OCI-LY1 (cell line): ENCODE measurements around the gene ZFYVE26.

ENCODE experiments used
- H2AFZ ChIP-seq: fragments of 200-600 bp; sonication (generic), shearing (Covaris generic); 2 replicates; pipeline ENCODE4 v1.6.0; 2014; ENCODE audit warnings: antibody characterized with exemption, mild to moderate bottlenecking, low read length
- H3F3A ChIP-seq: fragments of 200-600 bp; sonication (generic), shearing (Covaris generic); 2 replicates; pipeline ENCODE4 v1.6.0; 2014; ENCODE audit warnings: mild to moderate bottlenecking, antibody characterized with exemption, low read length, moderate library complexity; ENCODE audit not compliant: insufficient read depth
- H3K27ac ChIP-seq: fragments of 200-600 bp; sonication (generic); 2 replicates; pipeline ENCODE4 v1.5.1; 2014; ENCODE audit warnings: low read length, mixed run types, mild to moderate bottlenecking, low read depth; ENCODE audit not compliant: poor library complexity, severe bottlenecking
- H3K27me3 ChIP-seq: fragments of 200-600 bp; sonication (generic); 2 replicates; pipeline ENCODE4 v1.6.0; 2014; ENCODE audit warnings: antibody characterized with exemption, mild to moderate bottlenecking, low read length, moderate library complexity; ENCODE audit not compliant: insufficient read depth
- H3K36me3 ChIP-seq: fragments of 200-600 bp; sonication (generic); 2 replicates; pipeline ENCODE4 v1.6.1; 2014; ENCODE audit warnings: mild to moderate bottlenecking, antibody characterized with exemption, low read length, moderate library complexity, mixed read lengths; ENCODE audit not compliant: insufficient read depth
- H3K4me1 ChIP-seq: fragments of 200-600 bp; sonication (generic); 2 replicates; pipeline ENCODE4 v1.5.1; 2014; ENCODE audit warnings: mild to moderate bottlenecking, low read length, moderate library complexity; ENCODE audit not compliant: insufficient read depth, severe bottlenecking
- H3K4me2 ChIP-seq: fragments of 200-600 bp; sonication (generic), shearing (Covaris generic); 2 replicates; pipeline ENCODE4 v1.6.1; 2014; ENCODE audit warnings: low read length
- H3K4me3 ChIP-seq: fragments of 200-600 bp; sonication (generic); 2 replicates; pipeline ENCODE4 v1.5.1; 2014; ENCODE audit warnings: low read length, low read depth, mild to moderate bottlenecking, mixed read lengths; ENCODE audit not compliant: poor library complexity, severe bottlenecking
- H3K79me2 ChIP-seq: fragments of 200-600 bp; shearing (Covaris generic); 2 replicates; pipeline ENCODE4 v1.6.1; 2016; ENCODE audit warnings: mixed run types, low read length, mixed read lengths; ENCODE audit not compliant: insufficient read depth
- H3K9ac ChIP-seq: fragments of 200-600 bp; sonication (generic), shearing (Covaris generic); 2 replicates; pipeline ENCODE4 v1.6.1; 2014; ENCODE audit warnings: mild to moderate bottlenecking, low read length, mixed read lengths
- H3K9me2 ChIP-seq: fragments of 200-600 bp; sonication (generic), shearing (Covaris generic); 2 replicates; pipeline ENCODE4 v1.6.1; 2014; ENCODE audit warnings: low read depth, mild to moderate bottlenecking, low read length, mixed read lengths
- H3K9me3 ChIP-seq: fragments of 200-600 bp; shearing (Covaris generic); 2 replicates; pipeline ENCODE4 v1.6.1; 2014; ENCODE audit warnings: low read length, mixed read lengths
- H4K20me1 ChIP-seq: fragments of 200-600 bp; sonication (generic), shearing (Covaris generic); 2 replicates; pipeline ENCODE4 v1.6.0; 2016; ENCODE audit warnings: mild to moderate bottlenecking, low read length; ENCODE audit not compliant: insufficient read depth
- EZH2 ChIP-seq: fragments of 200-600 bp; sonication (generic), shearing (Covaris generic); IDR thresholded peaks from 2 replicates; pipeline ENCODE4 v1.8.0; 2017; ENCODE audit warnings: borderline replicate concordance, mixed run types, mild to moderate bottlenecking, antibody characterized with exemption, low read length, moderate library complexity, mixed read lengths
- TF ChIP-seq, protein P1 (sequence below): fragments of 200-600 bp; sonication (generic), shearing (Covaris generic); IDR thresholded peaks from 2 replicates; pipeline ENCODE4 v1.5.1; 2017; ENCODE audit warnings: mild to moderate bottlenecking, antibody characterized with exemption, low read length, moderate library complexity, mixed read lengths

Gene ZFYVE26

DNA sequence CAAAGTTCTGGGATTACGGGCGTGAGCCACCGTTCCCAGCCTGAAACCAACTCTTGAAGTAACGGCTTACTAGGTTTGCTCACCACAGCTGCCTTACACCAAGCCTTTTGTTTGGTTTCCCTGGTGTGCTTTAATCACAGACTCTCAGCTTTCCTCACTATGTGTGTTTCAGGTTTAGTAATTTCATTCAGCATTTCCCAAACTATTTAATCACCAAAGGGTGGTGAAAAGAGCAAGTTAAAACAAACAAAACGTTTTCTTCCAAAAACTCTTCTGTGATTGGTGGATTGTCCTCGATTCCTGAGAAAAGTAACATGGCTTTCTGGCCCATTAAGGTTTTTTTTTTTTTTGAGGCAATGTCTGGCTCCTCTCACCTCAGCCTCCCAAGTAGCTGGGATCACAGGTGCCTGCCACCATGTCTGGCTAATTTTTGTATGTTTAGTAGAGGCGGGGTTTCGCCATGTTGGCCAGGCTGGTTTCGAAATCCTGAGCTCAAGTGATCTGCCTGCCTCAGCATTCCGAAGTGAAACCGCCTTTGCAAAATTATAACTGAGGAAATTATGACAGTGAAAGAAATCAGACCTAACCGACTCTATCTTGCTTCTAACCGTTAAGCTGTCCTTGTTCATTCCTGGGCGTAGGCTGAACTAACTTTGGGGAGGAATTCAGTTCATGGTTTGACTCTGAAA lies 1.5 kb upstream of the ZFYVE26 start:
- Histone ChIP-seq H3K27me3 (no peaks in the 10 kb centered on the region), H3K27ac (peak overlapping the region; percentile 98), H3K79me2 (peaks cover 10% of the 10 kb centered on the region), H3K9me2 (no peaks in the 10 kb centered on the region), H3K36me3 (peaks cover 12% of the 10 kb centered on the region; the same call in 1 of the 2 replicates), H3K9ac (peak overlapping the region; percentile 85; the same call in 1 of the 2 replicates), H4K20me1 (no peaks in the 10 kb centered on the region), H3F3A (no peaks in the 10 kb centered on the region; the same call in 1 of the 2 replicates), H3K4me1 (peaks cover 45% of the 10 kb centered on the region), H2AFZ (no peak overlapping the region), H3K4me2 (no peak overlapping the region), H3K4me3 (peak overlapping the region; percentile 79), H3K9me3 (no peaks in the 10 kb centered on the region)
- TF ChIP-seq, protein P1, sequence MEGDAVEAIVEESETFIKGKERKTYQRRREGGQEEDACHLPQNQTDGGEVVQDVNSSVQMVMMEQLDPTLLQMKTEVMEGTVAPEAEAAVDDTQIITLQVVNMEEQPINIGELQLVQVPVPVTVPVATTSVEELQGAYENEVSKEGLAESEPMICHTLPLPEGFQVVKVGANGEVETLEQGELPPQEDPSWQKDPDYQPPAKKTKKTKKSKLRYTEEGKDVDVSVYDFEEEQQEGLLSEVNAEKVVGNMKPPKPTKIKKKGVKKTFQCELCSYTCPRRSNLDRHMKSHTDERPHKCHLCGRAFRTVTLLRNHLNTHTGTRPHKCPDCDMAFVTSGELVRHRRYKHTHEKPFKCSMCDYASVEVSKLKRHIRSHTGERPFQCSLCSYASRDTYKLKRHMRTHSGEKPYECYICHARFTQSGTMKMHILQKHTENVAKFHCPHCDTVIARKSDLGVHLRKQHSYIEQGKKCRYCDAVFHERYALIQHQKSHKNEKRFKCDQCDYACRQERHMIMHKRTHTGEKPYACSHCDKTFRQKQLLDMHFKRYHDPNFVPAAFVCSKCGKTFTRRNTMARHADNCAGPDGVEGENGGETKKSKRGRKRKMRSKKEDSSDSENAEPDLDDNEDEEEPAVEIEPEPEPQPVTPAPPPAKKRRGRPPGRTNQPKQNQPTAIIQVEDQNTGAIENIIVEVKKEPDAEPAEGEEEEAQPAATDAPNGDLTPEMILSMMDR = no peak

GRCh38 chr14:67815573-67816225 lies 691 bp downstream of the ZFYVE26 start:
- Histone ChIP-seq H3K36me3 (peaks cover 26% of the 10 kb centered on the region), H3F3A (no peaks in the 10 kb centered on the region; the same call in 1 of the 2 replicates), H3K9ac (peak overlapping the region; percentile 66), H3K4me3 (peak overlapping the region; percentile 79), H3K27me3 (no peaks in the 10 kb centered on the region), H2AFZ (no peak overlapping the region), H4K20me1 (no peaks in the 10 kb centered on the region), H3K27ac (no peak overlapping the region), H3K9me3 (no peaks in the 10 kb centered on the region), H3K9me2 (no peaks in the 10 kb centered on the region), H3K79me2 (peaks cover 6% of the 10 kb centered on the region; the same call in 1 of the 2 replicates), H3K4me1 (peaks cover 34% of the 10 kb centered on the region), H3K4me2 (peak overlapping the region; percentile 81)
- TF ChIP-seq, protein P1 = no peak
- no peak for TF ChIP-seq EZH2

DNA sequence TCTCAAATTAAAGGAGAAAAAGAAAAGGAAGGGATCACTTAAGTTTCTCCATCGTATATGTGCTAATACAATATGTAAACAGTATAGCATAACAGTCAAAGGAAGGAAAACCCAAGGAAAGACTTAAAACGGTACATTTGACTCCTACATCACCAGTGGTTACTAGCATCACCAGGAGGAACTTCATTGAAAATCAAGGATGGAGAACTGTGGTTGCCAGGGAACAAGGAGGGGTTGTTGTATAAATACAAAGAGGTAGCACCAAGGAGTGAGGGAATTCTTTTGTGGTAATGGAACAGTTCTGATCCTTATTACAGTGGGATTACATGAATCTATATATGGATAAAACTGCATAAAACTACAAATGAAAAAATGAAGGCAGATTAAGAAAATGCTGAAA lies 1.6 kb downstream of the ZFYVE26 start:
- Histone ChIP-seq H4K20me1 (no peaks in the 10 kb centered on the region), H2AFZ (no peak overlapping the region), H3K36me3 (peaks cover 34% of the 10 kb centered on the region), H3F3A (no peaks in the 10 kb centered on the region; the same call in 1 of the 2 replicates), H3K79me2 (0 out of 2 replicates have a peak, but pooled peaks cover 5% of the 10 kb centered on the region), H3K9me3 (no peaks in the 10 kb centered on the region), H3K27ac (no peak overlapping the region), H3K9ac (no peak overlapping the region), H3K27me3 (no peaks in the 10 kb centered on the region), H3K4me1 (peaks cover 28% of the 10 kb centered on the region), H3K4me2 (no peak overlapping the region), H3K4me3 (no peak overlapping the region), H3K9me2 (no peaks in the 10 kb centered on the region)
- TF ChIP-seq, protein P1 = no peak
- no peak for TF ChIP-seq EZH2
